Erythroblast (primary cell): ENCODE measurements around the gene TNNI3K.

ENCODE experiments used
- GATA1 ChIP-seq: IDR thresholded peaks from 2 replicates; pipeline ENCODE4 v1.6.1; 2011; ENCODE audit warnings: low read depth, mild to moderate bottlenecking, control low read depth, low read length, moderate library complexity
- POLR2A ChIP-seq: IDR thresholded peaks from 2 replicates; pipeline ENCODE4 v1.6.1; 2011; ENCODE audit warnings: mild to moderate bottlenecking, low read length

GRCh38 chr1:74323937-74324473 lies 88.8 kb downstream of the TNNI3K start:
- TF ChIP-seq POLR2A (no peak), GATA1 (no peak)
